Neuronal stem cell (in vitro differentiated cells): ENCODE measurements around the gene WWC2.

Experiments used
- DNase-seq: peaks from one replicate; pipeline ENCODE4 v3.0.0-alpha.2; 2013; ENCODE audit warnings: low spot score
- H2AFZ ChIP-seq: one replicate; pipeline ENCODE4 v1.6.1; 2013; ENCODE audit warnings: mild to moderate bottlenecking, low read length, inconsistent platforms
- H2AK5ac ChIP-seq: 2 replicates; pipeline ENCODE4 v1.6.1; 2013; ENCODE audit warnings: low read depth, mild to moderate bottlenecking, inconsistent platforms, low read length, moderate library complexity, mixed read lengths
- H2BK120ac ChIP-seq: 2 replicates; pipeline ENCODE4 v1.6.1; 2013; ENCODE audit warnings: low read depth, mild to moderate bottlenecking, inconsistent platforms, low read length, moderate library complexity, mixed read lengths
- H2BK12ac ChIP-seq: one replicate; pipeline ENCODE4 v1.6.1; 2013; ENCODE audit warnings: low read length, inconsistent platforms
- H2BK15ac ChIP-seq: 2 replicates; pipeline ENCODE4 v1.6.1; 2013; ENCODE audit warnings: mild to moderate bottlenecking, low read length, inconsistent platforms, mixed read lengths
- H2BK5ac ChIP-seq: one replicate; pipeline ENCODE4 v1.6.1; 2013; ENCODE audit warnings: inconsistent platforms, mild to moderate bottlenecking, low read length, moderate library complexity
- H3K14ac ChIP-seq: one replicate; pipeline ENCODE4 v1.6.1; 2013; ENCODE audit warnings: low read length, inconsistent platforms
- H3K18ac ChIP-seq: 2 replicates; pipeline ENCODE4 v1.6.1; 2013; ENCODE audit warnings: low read length, inconsistent platforms
- H3K23ac ChIP-seq: 2 replicates; pipeline ENCODE4 v1.6.1; 2013; ENCODE audit warnings: low read depth, mild to moderate bottlenecking, mixed read lengths, low read length, inconsistent platforms; ENCODE audit not compliant: poor library complexity
- H3K27ac ChIP-seq: replicated peaks from 3 replicates; pipeline ENCODE4 v1.5.1; 2013; ENCODE audit warnings: low read length, inconsistent platforms
- H3K27me3 ChIP-seq, 3 experiments: 2 replicates each; pipeline ENCODE4 v1.6.1; 2013; ENCODE audit warnings: low read length in 3 of 3, mild to moderate bottlenecking in 2 of 3, inconsistent platforms in 1 of 3, low read depth in 1 of 3, mixed read lengths in 1 of 3, moderate library complexity in 1 of 3; ENCODE audit not compliant: control insufficient read depth in 3 of 3, insufficient read depth in 3 of 3
- H3K36me3 ChIP-seq, 2 donors: replicated peaks in 1 of 2; 2 replicates each; pipeline ENCODE4 v1.6.1; 2013; ENCODE audit warnings: low read length in 2 of 2; ENCODE audit not compliant: control insufficient read depth in 2 of 2, insufficient read depth in 2 of 2
- H3K4ac ChIP-seq: 2 replicates; pipeline ENCODE4 v1.6.1; 2013; ENCODE audit warnings: inconsistent platforms, mild to moderate bottlenecking, low read length, moderate library complexity
- H3K4me1 ChIP-seq, 2 donors: 1 replicate in 1 of 2; 2 replicates in 1 of 2; pipeline ENCODE4 v1.6.1; 2013; ENCODE audit warnings: low read length in 2 of 2, low read depth in 1 of 2; ENCODE audit not compliant: control insufficient read depth in 2 of 2, insufficient read depth in 1 of 2
- H3K4me2 ChIP-seq: one replicate; pipeline ENCODE4 v1.6.1; 2013; ENCODE audit warnings: mild to moderate bottlenecking, low read length, inconsistent platforms; ENCODE audit not compliant: insufficient read depth, poor library complexity, severe bottlenecking
- H3K4me3 ChIP-seq, 2 donors: 2 replicates each; pipeline ENCODE4 v1.5.1; 2013; ENCODE audit warnings: low read length in 2 of 2, mild to moderate bottlenecking in 2 of 2, inconsistent platforms in 1 of 2, moderate library complexity in 1 of 2
- H3K79me1 ChIP-seq: one replicate; pipeline ENCODE4 v1.6.1; 2013; ENCODE audit warnings: low read depth, mild to moderate bottlenecking, inconsistent platforms, low read length, moderate library complexity
- H3K9ac ChIP-seq: one replicate; pipeline ENCODE4 v1.6.1; 2013; ENCODE audit warnings: mild to moderate bottlenecking, low read depth, low read length, inconsistent platforms; ENCODE audit not compliant: poor library complexity
- H3K9me3 ChIP-seq, 2 donors: replicated peaks in 1 of 2; 2 replicates each; pipeline versions ENCODE3 to v1.6.1; 2013; ENCODE audit warnings: low read length in 2 of 2, mild to moderate bottlenecking in 2 of 2, inconsistent platforms in 1 of 2, low read depth in 1 of 2, mixed read lengths in 1 of 2, moderate library complexity in 1 of 2; ENCODE audit not compliant: control insufficient read depth in 2 of 2, insufficient read depth in 1 of 2
- H4K8ac ChIP-seq: one replicate; pipeline ENCODE4 v1.6.1; 2013; ENCODE audit warnings: low read depth, mild to moderate bottlenecking, inconsistent platforms, low read length, moderate library complexity
- H4K91ac ChIP-seq: one replicate; pipeline ENCODE4 v1.6.1; 2013; ENCODE audit warnings: low read length, low read depth, mild to moderate bottlenecking, inconsistent platforms; ENCODE audit not compliant: poor library complexity
- WGBS, 2 donors: extraction: QIAGEN DNeasy Blood & Tissue Kit; methylation state at CpG; one replicate each; pipeline ENCODE4 v1.1.7; 2013; ENCODE audit warnings: missing lambda C conversion rate in 2 of 2, mixed read lengths in 1 of 2; ENCODE audit not compliant: insufficient read length in 2 of 2, insufficient replicate concordance in 1 of 2; ENCODE audit errors: extremely low coverage in 2 of 2; 5-methylcytosine and 5-hydroxymethylcytosine counted together

WWC2 gene

DNA sequence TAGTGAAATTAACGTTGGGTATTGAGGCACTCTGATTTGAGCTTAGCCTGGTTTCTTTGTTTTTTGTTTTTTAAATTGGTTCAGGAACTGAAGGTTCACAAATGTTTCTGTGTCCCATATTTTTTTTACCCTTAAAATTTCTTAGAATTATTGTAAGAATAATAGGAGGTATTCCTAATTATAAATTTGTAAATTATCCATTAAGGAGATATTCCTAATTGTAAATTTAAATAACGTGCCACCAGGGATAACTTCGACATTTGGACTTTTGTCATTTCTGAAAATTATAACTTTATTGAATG is 1.2 kb downstream of the WWC2 start:
- peaks cover 3% of the 10 kb centered on the region for H3K79me1 ChIP-seq
- no peak overlapping the region for H4K8ac ChIP-seq
- peaks cover 0 to 8% (median 0%) of the 10 kb centered on the region in 3 experiments for H3K27me3 ChIP-seq
- H2BK120ac ChIP-seq = no peak overlapping the region
- H3K14ac ChIP-seq = no peak overlapping the region
- WGBS, 2 donors = no CpG with 5 or more reads among the region's 3 CpGs
- H3K27ac ChIP-seq = no peak overlapping the region
- H3K4me1 ChIP-seq = peaks cover 6 to 14% of the 10 kb centered on the region in 2 donors
- H3K4me2 ChIP-seq = peak overlapping the region; percentile 84
- DNase-seq = no peak
- no peak overlapping the region for H4K91ac ChIP-seq
- no peak overlapping the region for H3K18ac ChIP-seq
- no peak overlapping the region for H2BK12ac ChIP-seq
- peak overlapping the region; percentile 75 to 99 for H3K4me3 ChIP-seq
- no peaks in the 10 kb centered on the region for H3K36me3 ChIP-seq
- peak overlapping the region; percentile 99 for H2AFZ ChIP-seq
- no peak overlapping the region for H3K23ac ChIP-seq
- H3K9ac ChIP-seq = no peak overlapping the region
- peaks cover 0 to 9% of the 10 kb centered on the region in 2 donors for H3K9me3 ChIP-seq
- H2BK15ac ChIP-seq = no peak overlapping the region
- no peak overlapping the region for H2BK5ac ChIP-seq
- no peak overlapping the region for H3K4ac ChIP-seq
- no peak overlapping the region for H2AK5ac ChIP-seq

DNA sequence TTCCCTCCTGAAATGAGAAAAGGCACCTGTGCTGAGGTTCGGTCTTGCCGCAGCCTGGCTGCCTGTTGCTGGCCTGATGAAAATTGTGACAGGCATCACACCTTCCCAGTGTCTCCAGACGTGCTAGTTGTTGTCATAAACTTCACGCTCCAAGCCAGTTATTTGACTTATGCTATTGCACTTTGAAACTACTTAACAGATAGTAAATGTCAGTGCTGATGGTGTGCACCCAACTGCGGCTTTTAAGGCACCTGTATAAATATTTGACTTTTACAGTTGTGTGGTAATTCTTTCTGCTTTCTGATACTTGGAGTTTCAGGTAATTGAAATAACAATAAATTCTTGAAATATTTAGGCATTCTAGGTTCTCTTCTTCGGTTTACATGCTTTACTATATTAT is 1.8 kb downstream of the WWC2 start:
- WGBS, 2 donors = no CpG with 5 or more reads among the region's 6 CpGs
- Histone ChIP-seq H2BK15ac (no peak overlapping the region), H3K79me1 (peaks cover 5% of the 10 kb centered on the region), H4K91ac (no peak overlapping the region), H4K8ac (no peak overlapping the region), H3K4ac (no peak overlapping the region), H3K18ac (no peak overlapping the region), H3K9ac (no peak overlapping the region), H2BK12ac (no peak overlapping the region), H3K9me3 (peaks cover 0 to 9% of the 10 kb centered on the region in 2 donors), H2AFZ (no peak overlapping the region), H3K23ac (no peak overlapping the region), H2BK5ac (no peak overlapping the region), H3K36me3 (no peaks in the 10 kb centered on the region), H3K4me3 (peak overlapping the region in 1 of 2 donors; percentile 75), H3K27me3 (peaks cover 0 to 8% (median 0%) of the 10 kb centered on the region in 3 experiments), H2AK5ac (no peak overlapping the region), H3K4me2 (peak overlapping the region; percentile 13), H3K14ac (no peak overlapping the region), H3K27ac (no peak overlapping the region), H3K4me1 (peaks cover 6 to 14% of the 10 kb centered on the region in 2 donors), H2BK120ac (no peak overlapping the region)
- no peak for DNase-seq

DNA sequence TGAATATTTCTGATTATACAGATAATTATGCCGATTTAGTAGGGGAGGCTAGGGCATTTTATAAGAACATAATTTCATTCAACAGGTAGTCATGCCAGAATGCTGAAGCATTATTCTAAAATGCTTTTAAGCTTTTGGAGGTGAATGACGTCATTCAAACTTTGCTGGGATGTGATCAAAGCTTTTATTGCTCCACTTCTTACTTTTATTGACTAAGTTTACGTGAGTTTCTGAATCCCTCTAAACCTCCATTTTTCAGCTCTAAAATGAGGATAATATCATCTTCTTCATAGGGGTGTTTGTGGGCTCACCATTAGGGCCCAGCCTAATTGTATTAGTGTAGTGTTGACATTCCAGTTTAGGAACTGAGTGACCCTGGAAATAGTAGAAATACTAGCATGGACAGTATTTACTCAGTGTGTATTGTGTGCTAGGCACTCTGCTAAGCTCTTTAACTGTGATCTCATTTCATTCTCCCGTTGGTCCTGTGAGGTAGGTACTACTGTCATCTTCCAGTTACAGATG is 3.0 kb downstream of the WWC2 start:
- Histone ChIP-seq H2BK12ac (no peak overlapping the region), H2AK5ac (no peak overlapping the region), H3K14ac (no peak overlapping the region), H3K36me3 (no peaks in the 10 kb centered on the region), H3K4me3 (no peak overlapping the region), H3K9ac (no peak overlapping the region), H3K23ac (no peak overlapping the region), H4K91ac (no peak overlapping the region), H3K27me3 (peaks cover 0 to 8% (median 0%) of the 10 kb centered on the region in 3 experiments), H3K4me1 (peaks cover 6 to 13% of the 10 kb centered on the region in 2 donors), H3K9me3 (peaks cover 0 to 8% of the 10 kb centered on the region in 2 donors), H3K18ac (no peak overlapping the region), H3K79me1 (peaks cover 5% of the 10 kb centered on the region), H2BK5ac (no peak overlapping the region), H4K8ac (no peak overlapping the region), H3K27ac (no peak overlapping the region), H3K4ac (no peak overlapping the region), H2BK120ac (no peak overlapping the region), H2AFZ (no peak overlapping the region), H3K4me2 (no peak overlapping the region), H2BK15ac (no peak overlapping the region)
- WGBS, 2 donors = no CpG with 5 or more reads among the region's 4 CpGs
- no peak for DNase-seq

DNA sequence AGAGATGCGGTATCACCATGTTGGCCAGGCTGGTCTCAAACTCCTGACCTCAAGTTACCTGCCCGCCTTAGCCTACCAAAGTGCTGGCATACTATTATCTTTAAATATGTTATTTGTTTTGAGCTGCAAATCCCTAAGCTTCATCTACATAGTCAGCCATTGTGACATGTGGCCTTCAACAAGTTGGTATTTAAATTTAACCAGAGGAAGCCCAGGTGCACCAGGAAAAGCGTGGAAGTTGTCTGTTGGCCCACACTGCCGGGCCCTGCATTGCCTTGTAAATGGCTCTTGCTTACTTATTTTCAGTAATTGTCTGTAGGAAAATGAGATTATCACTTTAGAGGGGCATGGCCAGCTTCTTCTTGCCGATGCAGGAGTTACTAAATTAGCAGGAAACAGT is 6.0 kb downstream of the WWC2 start:
- no peak overlapping the region for H3K4me3 ChIP-seq
- H3K9me3 ChIP-seq = no peaks in the 10 kb centered on the region
- no peak overlapping the region for H3K4ac ChIP-seq
- H3K4me1 ChIP-seq = peaks cover 6 to 9% of the 10 kb centered on the region in 2 donors
- no CpG with 5 or more reads among the region's 5 CpGs for WGBS, 2 donors
- no peak overlapping the region for H2BK5ac ChIP-seq
- H3K27me3 ChIP-seq = no peaks in the 10 kb centered on the region
- peaks cover 3% of the 10 kb centered on the region for H3K79me1 ChIP-seq
- H3K14ac ChIP-seq = no peak overlapping the region
- H2AFZ ChIP-seq = no peak overlapping the region
- H2BK120ac ChIP-seq = no peak overlapping the region
- no peak overlapping the region for H3K18ac ChIP-seq
- no peaks in the 10 kb centered on the region for H3K36me3 ChIP-seq
- H2AK5ac ChIP-seq = no peak overlapping the region
- H4K91ac ChIP-seq = no peak overlapping the region
- no peak overlapping the region for H4K8ac ChIP-seq
- no peak overlapping the region for H2BK15ac ChIP-seq
- H3K23ac ChIP-seq = no peak overlapping the region
- no peak overlapping the region for H3K27ac ChIP-seq
- no peak overlapping the region for H3K9ac ChIP-seq
- no peak for DNase-seq
- no peak overlapping the region for H2BK12ac ChIP-seq
- no peak overlapping the region for H3K4me2 ChIP-seq
